GM19351 (cell line): ENCODE results near the gene SLIT2.

Source experiments
- ATAC-seq: cut with Tn5 transposase; IDR thresholded peaks from one replicate; pipeline ENCODE4 v1.9.1; 2021; ENCODE audit warnings: mild to moderate bottlenecking, moderate library complexity; ENCODE audit not compliant: unreplicated experiment

SLIT2 gene

GRCh38 chr4:20298455-20298854 lies 46.8 kb downstream of the SLIT2 start:
- ATAC-seq, result no peak

- no peak for ATAC-seq
These were observed 47.3 kb downstream of the SLIT2 start for GRCh38 chr4:20298986-20299385.

- no peak for ATAC-seq
These were observed 47.8 kb downstream of the SLIT2 start for GRCh38 chr4:20299515-20299914.

GRCh38 chr4:20301161-20301560 lies 49.5 kb downstream of the SLIT2 start:
- no peak for ATAC-seq
